Colonic mucosa (tissue), 4 donors: ENCODE data around the gene BRIP1. TPM values are rescaled to one million over a fixed set of nuclear protein-coding genes. Genes with fewer than 3 reads are reported as not detected.

Experiments
- DNase-seq: peaks from one replicate; pipeline ENCODE4 v3.0.0-alpha.2; 2020
- H3K27ac ChIP-seq: fragments of 200-600 bp; one replicate; pipeline ENCODE4 v1.8.0; 2021
- H3K27me3 ChIP-seq: fragments of 200-600 bp; one replicate; pipeline ENCODE4 v1.8.0; 2021
- H3K36me3 ChIP-seq: fragments of 200-600 bp; one replicate; pipeline ENCODE4 v1.8.0; 2021
- H3K4me1 ChIP-seq: fragments of 200-600 bp; one replicate; pipeline ENCODE4 v1.8.0; 2021; ENCODE audit warnings: mild to moderate bottlenecking
- H3K4me3 ChIP-seq: fragments of 200-600 bp; one replicate; pipeline ENCODE4 v1.8.0; 2021
- H3K9ac ChIP-seq, 2 donors: one replicate each; pipeline ENCODE4 v1.7.0; 2013; ENCODE audit warnings: control low read depth in 2 of 2, low read depth in 2 of 2, low read length in 2 of 2
- H3K9me3 ChIP-seq: fragments of 200-600 bp; one replicate; pipeline ENCODE4 v1.8.0; 2021
- intact Hi-C: fragments of 100-400 bp; cut with DNase I; formaldehyde crosslinking; loops from one replicate; pipeline ENCODE4 v1.14.1; 2022
- total RNA-seq, 2 donors: library from RNA; stranded (reverse); fragmentation: NEBNext Ultra II Directional in 1 of 2; extraction: Animal tissue kit (Norgen Biotek cat#: 25700) in 1 of 2; gene quantifications; one replicate each; pipeline ENCODE4 v1.2.1, GENCODE V29; 2021
- TF ChIP-seq, protein P1 (sequence below): fragments of 200-600 bp; IDR thresholded peaks from one replicate; pipeline ENCODE4 v1.8.0; 2022; ENCODE audit warnings: antibody characterized with exemption, mild to moderate bottlenecking
- donor health status: healthy.
- donor health status: DM: no; HTN: no; CAD: no.
- donor health status: DM: no; HTN: no; CAD: no.

BRIP1 gene
- total RNA-seq, 2 donors from 2014 or later: 3.3 to 10.1 TPM

DNA sequence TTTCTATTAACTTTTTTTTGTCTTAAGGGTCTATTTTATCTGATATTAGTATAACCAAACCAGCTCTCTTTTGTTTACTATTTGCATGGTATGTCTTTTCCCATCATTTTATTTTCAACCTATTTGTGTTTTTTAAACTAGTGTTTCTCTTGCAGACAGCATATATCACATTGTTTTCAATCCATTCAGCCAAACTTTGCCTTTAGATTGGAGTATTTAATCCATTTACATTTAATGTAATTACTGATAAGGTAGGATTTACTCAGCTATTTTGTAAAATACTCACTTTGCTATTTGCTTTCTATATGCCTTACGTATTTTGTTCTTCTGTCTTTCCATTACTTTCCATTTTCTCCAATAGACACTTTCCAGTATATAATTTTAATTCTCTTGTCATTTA lies 164.3 kb downstream of the BRIP1 start:
- intact Hi-C loops: no loop called here
- Histone ChIP-seq H3K4me3 (no peak overlapping the region), H3K27me3 (no peaks in the 10 kb centered on the region), H3K9me3 (peaks cover 3% of the 10 kb centered on the region), H3K27ac (no peak overlapping the region), H3K4me1 (no peaks in the 10 kb centered on the region), H3K36me3 (no peaks in the 10 kb centered on the region), H3K9ac (no peak overlapping the region)
- TF ChIP-seq, protein P1, sequence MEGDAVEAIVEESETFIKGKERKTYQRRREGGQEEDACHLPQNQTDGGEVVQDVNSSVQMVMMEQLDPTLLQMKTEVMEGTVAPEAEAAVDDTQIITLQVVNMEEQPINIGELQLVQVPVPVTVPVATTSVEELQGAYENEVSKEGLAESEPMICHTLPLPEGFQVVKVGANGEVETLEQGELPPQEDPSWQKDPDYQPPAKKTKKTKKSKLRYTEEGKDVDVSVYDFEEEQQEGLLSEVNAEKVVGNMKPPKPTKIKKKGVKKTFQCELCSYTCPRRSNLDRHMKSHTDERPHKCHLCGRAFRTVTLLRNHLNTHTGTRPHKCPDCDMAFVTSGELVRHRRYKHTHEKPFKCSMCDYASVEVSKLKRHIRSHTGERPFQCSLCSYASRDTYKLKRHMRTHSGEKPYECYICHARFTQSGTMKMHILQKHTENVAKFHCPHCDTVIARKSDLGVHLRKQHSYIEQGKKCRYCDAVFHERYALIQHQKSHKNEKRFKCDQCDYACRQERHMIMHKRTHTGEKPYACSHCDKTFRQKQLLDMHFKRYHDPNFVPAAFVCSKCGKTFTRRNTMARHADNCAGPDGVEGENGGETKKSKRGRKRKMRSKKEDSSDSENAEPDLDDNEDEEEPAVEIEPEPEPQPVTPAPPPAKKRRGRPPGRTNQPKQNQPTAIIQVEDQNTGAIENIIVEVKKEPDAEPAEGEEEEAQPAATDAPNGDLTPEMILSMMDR: no peak
- DNase-seq: no peak

DNA sequence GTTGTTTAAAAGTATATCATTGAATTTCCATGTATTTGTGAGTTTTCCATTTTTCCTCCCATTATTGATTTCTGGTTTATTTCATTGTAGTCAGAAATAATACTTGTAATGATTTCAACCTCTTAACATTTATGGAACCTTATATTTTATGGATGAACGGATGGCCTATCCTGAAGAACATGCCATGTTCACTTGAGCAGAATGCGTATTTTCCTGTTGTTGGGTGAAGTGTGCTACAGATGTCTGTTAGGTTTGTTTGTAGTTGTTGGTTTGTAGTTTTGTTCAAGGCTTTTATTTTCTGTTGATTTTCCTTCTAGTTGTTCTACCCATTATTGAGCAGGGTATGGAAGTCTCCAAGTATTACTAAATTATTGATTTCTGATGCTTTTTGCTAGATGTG lies 165.1 kb downstream of the BRIP1 start:
- intact Hi-C loops: no loop called here
- no peaks in the 10 kb centered on the region for H3K4me1 ChIP-seq
- no peak overlapping the region for H3K4me3 ChIP-seq
- peaks cover 3% of the 10 kb centered on the region for H3K9me3 ChIP-seq
- TF ChIP-seq, protein P1: no peak
- H3K27ac ChIP-seq: no peak overlapping the region
- no peaks in the 10 kb centered on the region for H3K27me3 ChIP-seq
- no peak for DNase-seq
- no peaks in the 10 kb centered on the region for H3K36me3 ChIP-seq
- no peak overlapping the region for H3K9ac ChIP-seq

DNA sequence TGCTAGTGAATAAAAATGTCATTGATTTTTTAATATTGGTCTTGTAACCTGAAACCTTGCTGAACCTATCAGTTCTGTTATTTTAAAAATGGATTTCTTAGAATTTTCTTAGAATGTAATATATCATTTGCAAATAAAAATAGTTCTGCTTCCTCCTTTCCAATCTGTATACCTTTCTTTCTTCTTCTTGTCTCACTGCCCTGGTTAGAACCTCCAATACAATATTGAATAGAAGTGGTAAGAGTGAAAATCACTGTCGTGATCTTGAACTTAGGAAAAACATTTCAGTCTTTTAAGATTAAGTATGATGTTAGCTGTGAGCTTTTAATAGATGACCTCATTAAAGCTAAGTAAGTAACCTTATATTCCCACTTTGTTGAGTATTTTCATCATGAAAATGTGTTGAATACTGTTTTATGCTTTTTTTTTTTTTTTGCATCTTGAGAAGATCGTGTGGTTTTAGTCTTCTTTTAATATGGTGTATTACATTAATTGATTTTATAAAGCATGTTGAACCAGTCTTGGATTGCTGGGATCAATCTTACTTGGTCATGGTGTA lies 167.5 kb downstream of the BRIP1 start:
- Histone ChIP-seq H3K9me3 (peaks cover 3% of the 10 kb centered on the region), H3K4me1 (no peaks in the 10 kb centered on the region), H3K9ac (no peak overlapping the region), H3K4me3 (no peak overlapping the region), H3K27me3 (no peaks in the 10 kb centered on the region), H3K36me3 (no peaks in the 10 kb centered on the region), H3K27ac (no peak overlapping the region)
- intact Hi-C loops: no loop called here
- no peak for DNase-seq
- TF ChIP-seq, protein P1: no peak

DNA sequence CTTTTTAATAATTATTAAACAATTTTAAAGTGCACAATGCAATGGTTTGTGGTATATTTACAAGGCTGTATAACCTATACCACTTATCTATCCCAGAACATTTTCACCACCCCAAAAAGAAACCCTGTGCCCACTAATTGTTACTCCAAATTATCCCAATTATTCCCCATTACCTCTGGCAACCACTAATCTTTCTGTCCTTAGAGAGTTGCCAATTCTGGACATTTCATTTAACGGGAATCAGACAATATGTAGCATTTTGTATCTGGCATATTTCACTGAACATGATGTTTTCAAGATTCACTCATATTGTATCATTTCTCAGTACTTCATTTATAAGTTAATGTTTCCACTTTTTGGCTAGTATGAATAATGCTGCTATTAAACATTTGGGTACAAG lies 169.2 kb downstream of the BRIP1 start:
- no peak overlapping the region for H3K27ac ChIP-seq
- TF ChIP-seq, protein P1: no peak
- no peaks in the 10 kb centered on the region for H3K9me3 ChIP-seq
- intact Hi-C loops: no loop called here
- no peaks in the 10 kb centered on the region for H3K4me1 ChIP-seq
- H3K4me3 ChIP-seq: no peak overlapping the region
- H3K27me3 ChIP-seq: no peaks in the 10 kb centered on the region
- DNase-seq: no peak
- no peak overlapping the region for H3K9ac ChIP-seq
- no peaks in the 10 kb centered on the region for H3K36me3 ChIP-seq

DNA sequence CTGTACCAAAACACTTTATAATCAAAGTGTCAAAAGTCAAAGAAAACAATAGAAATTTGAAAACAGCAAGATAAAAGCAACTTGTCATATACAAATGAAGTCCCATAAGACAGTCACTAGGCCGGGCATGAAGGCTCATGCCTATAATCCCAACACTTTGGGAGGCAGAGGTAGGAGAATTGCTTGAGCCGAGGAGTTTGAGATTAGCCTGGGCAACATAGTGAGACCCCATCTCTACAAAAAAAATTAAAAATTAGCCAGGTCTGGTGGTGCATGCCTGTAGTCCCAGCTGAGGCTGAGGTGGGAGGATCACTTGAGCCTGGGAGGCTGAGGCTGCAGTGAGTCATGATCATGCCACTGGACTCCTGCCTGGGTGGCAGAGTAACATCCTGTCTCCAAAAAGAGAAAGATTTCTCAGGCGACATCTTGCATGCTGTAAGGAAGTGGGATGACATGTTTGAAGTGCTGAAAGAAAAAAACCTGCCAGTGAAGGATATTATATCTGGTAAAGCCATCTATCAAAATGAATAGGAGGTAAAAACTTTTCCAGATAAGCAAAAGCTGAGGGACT lies 173.6 kb downstream of the BRIP1 start:
- no peaks in the 10 kb centered on the region for H3K4me1 ChIP-seq
- no peak overlapping the region for H3K4me3 ChIP-seq
- no peaks in the 10 kb centered on the region for H3K9me3 ChIP-seq
- no peak overlapping the region for H3K9ac ChIP-seq
- H3K27me3 ChIP-seq: no peaks in the 10 kb centered on the region
- H3K36me3 ChIP-seq: no peaks in the 10 kb centered on the region
- H3K27ac ChIP-seq: no peak overlapping the region
- TF ChIP-seq, protein P1: no peak
- intact Hi-C loops: no loop called here
- no peak for DNase-seq
